ENCODE data around the gene CCDC177. TPM values are rescaled to one million over a fixed set of nuclear protein-coding genes. Genes with fewer than 3 reads are reported as not detected.

The CCDC177 gene
- total RNA-seq (2014; rRNA removed; shearing (Covaris generic)): not detected in 2 replicates

- DNase-seq (ENCODE audit: low spot score): peak; percentile 34
These were observed at the start of gene CCDC177 for GRCh38 chr14:69574263-69574953. Gene CCDC177 (minus strand): TSS chr14:69574871. CDS start chr14:69573622, 1,249 bp downstream.

GRCh38 chr14:69624136-69624535 is 49.5 kb upstream of the CCDC177 start:
- no peak for DNase-seq (ENCODE audit: low spot score)

- DNase-seq (ENCODE audit: low spot score): no peak
These were observed 46.3 kb upstream of the CCDC177 start for GRCh38 chr14:69620981-69621380.

- no peak for DNase-seq (ENCODE audit: low spot score)
These were observed 45.5 kb upstream of the CCDC177 start for GRCh38 chr14:69620211-69620611.

- no peak for DNase-seq (ENCODE audit: low spot score)
These were observed 44.3 kb upstream of the CCDC177 start for GRCh38 chr14:69619012-69619411.

- DNase-seq (ENCODE audit: low spot score): no peak
These were observed 43.1 kb upstream of the CCDC177 start for GRCh38 chr14:69617796-69618195.

- no peak for DNase-seq (ENCODE audit: low spot score)
These were observed 41.7 kb upstream of the CCDC177 start for GRCh38 chr14:69616408-69616773.

GRCh38 chr14:69615496-69616407 is 41.1 kb upstream of the CCDC177 start:
- peak; percentile 64 for DNase-seq (ENCODE audit: low spot score)

- no peak for DNase-seq (ENCODE audit: low spot score)
These were observed 40.4 kb upstream of the CCDC177 start for GRCh38 chr14:69615121-69615495.

GRCh38 chr14:69614592-69614991 is 39.9 kb upstream of the CCDC177 start:
- DNase-seq (ENCODE audit: low spot score): no peak

- no peak for DNase-seq (ENCODE audit: low spot score)
These were observed 38.8 kb upstream of the CCDC177 start for GRCh38 chr14:69613312-69614073.

- DNase-seq (ENCODE audit: low spot score): no peak
These were observed 38.1 kb upstream of the CCDC177 start for GRCh38 chr14:69612783-69613130.

GRCh38 chr14:69612014-69612782 is 37.5 kb upstream of the CCDC177 start:
- DNase-seq (ENCODE audit: low spot score): no peak

GRCh38 chr14:69611172-69612013 is 36.7 kb upstream of the CCDC177 start, which contains the start of gene SUSD6:
Gene SUSD6 (plus strand): TSS chr14:69611596. CDS start chr14:69658593, 46,997 bp downstream.
- peak; percentile 77 for DNase-seq (ENCODE audit: low spot score)

- no peak for DNase-seq (ENCODE audit: low spot score)
These were observed 36.2 kb upstream of the CCDC177 start for GRCh38 chr14:69610874-69611171.

- DNase-seq (ENCODE audit: low spot score): no peak
These were observed 35.6 kb upstream of the CCDC177 start for GRCh38 chr14:69610020-69610873.

- no peak for DNase-seq (ENCODE audit: low spot score)
These were observed 31.9 kb upstream of the CCDC177 start for GRCh38 chr14:69606258-69607184.

- DNase-seq (ENCODE audit: low spot score): no peak
These were observed 31.1 kb upstream of the CCDC177 start for GRCh38 chr14:69605738-69606137.
